ENCODE measurements around the gene ARSD. TPM values are rescaled to one million over a fixed set of nuclear protein-coding genes. Genes with fewer than 3 reads are reported as not detected.

The ARSD gene
- total RNA-seq, 1 experiment from 2014 or later = 3.0 TPM

DNA sequence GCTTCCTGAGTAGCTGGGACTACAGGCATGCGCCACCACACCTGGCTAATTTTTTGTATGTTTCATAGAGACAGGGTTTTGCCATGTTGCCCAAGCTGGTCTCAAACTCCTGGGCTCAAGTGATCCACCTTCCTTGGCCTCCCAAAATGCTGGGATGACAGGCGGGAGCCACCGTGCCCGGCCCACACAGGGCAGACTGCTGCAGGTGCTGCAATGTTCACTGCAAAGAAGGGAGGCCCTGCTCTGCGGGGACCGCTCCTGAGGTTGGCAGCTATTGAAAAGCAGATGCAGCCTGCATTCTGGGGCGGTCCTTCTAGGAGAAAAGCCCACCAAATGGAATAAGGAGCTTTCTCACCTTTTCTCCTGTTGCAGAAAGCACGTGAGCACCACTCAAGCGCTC lies 5.0 kb downstream of the ARSD start:
- H3K4me1 Mint-ChIP-seq = peaks cover 3% of the 10 kb centered on the region; the same call in 1 of the 2 replicates
- TF ChIP-seq, protein P1, sequence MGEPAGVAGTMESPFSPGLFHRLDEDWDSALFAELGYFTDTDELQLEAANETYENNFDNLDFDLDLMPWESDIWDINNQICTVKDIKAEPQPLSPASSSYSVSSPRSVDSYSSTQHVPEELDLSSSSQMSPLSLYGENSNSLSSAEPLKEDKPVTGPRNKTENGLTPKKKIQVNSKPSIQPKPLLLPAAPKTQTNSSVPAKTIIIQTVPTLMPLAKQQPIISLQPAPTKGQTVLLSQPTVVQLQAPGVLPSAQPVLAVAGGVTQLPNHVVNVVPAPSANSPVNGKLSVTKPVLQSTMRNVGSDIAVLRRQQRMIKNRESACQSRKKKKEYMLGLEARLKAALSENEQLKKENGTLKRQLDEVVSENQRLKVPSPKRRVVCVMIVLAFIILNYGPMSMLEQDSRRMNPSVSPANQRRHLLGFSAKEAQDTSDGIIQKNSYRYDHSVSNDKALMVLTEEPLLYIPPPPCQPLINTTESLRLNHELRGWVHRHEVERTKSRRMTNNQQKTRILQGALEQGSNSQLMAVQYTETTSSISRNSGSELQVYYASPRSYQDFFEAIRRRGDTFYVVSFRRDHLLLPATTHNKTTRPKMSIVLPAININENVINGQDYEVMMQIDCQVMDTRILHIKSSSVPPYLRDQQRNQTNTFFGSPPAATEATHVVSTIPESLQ (CRISPR knock-in tag; IDR thresholded peaks at IDR 0.05) = no peak
- no peak for TF ChIP-seq ZNF263 (CRISPR knock-in tag; IDR thresholded peaks at IDR 0.05; ENCODE audit: low read depth)
- no peak for TF ChIP-seq NFE2L1 (CRISPR knock-in tag; IDR thresholded peaks at IDR 0.05)
- no peak for TF ChIP-seq NR1H2 (CRISPR knock-in tag; IDR thresholded peaks at IDR 0.05)
- no peak for TF ChIP-seq MYBL2 (CRISPR knock-in tag; IDR thresholded peaks at IDR 0.05)
- TF ChIP-seq ZNF396 (CRISPR knock-in tag; IDR thresholded peaks at IDR 0.05; ENCODE audit: borderline replicate concordance) = no peak
- TF ChIP-seq ZBTB43 (CRISPR knock-in tag; IDR thresholded peaks at IDR 0.05) = no peak
- TF ChIP-seq TCF7 (CRISPR knock-in tag; IDR thresholded peaks at IDR 0.05; ENCODE audit: low read depth) = no peak
- TF ChIP-seq EMX1 (CRISPR knock-in tag; IDR thresholded peaks at IDR 0.05) = no peak
- TF ChIP-seq FOXJ3 (CRISPR knock-in tag; IDR thresholded peaks at IDR 0.05; ENCODE audit: borderline replicate concordance) = no peak
- no peak for TF ChIP-seq GABPB1 (CRISPR knock-in tag; IDR thresholded peaks at IDR 0.05)
- no peak for TF ChIP-seq SMAD4 (CRISPR knock-in tag; IDR thresholded peaks at IDR 0.05)
- TF ChIP-seq, protein P2, sequence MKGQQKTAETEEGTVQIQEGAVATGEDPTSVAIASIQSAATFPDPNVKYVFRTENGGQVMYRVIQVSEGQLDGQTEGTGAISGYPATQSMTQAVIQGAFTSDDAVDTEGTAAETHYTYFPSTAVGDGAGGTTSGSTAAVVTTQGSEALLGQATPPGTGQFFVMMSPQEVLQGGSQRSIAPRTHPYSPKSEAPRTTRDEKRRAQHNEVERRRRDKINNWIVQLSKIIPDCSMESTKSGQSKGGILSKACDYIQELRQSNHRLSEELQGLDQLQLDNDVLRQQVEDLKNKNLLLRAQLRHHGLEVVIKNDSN (CRISPR knock-in tag; IDR thresholded peaks at IDR 0.05) = no peak
- no peak for TF ChIP-seq ATF1 (CRISPR knock-in tag; IDR thresholded peaks at IDR 0.05)
- no peak for TF ChIP-seq NFYB (CRISPR knock-in tag; conservative IDR thresholded peaks at IDR 0.05; ENCODE audit: low read depth)
- no peak for TF ChIP-seq ZNF317 (CRISPR knock-in tag; IDR thresholded peaks at IDR 0.05; ENCODE audit: borderline replicate concordance, low read depth)
- TF ChIP-seq, protein P3, sequence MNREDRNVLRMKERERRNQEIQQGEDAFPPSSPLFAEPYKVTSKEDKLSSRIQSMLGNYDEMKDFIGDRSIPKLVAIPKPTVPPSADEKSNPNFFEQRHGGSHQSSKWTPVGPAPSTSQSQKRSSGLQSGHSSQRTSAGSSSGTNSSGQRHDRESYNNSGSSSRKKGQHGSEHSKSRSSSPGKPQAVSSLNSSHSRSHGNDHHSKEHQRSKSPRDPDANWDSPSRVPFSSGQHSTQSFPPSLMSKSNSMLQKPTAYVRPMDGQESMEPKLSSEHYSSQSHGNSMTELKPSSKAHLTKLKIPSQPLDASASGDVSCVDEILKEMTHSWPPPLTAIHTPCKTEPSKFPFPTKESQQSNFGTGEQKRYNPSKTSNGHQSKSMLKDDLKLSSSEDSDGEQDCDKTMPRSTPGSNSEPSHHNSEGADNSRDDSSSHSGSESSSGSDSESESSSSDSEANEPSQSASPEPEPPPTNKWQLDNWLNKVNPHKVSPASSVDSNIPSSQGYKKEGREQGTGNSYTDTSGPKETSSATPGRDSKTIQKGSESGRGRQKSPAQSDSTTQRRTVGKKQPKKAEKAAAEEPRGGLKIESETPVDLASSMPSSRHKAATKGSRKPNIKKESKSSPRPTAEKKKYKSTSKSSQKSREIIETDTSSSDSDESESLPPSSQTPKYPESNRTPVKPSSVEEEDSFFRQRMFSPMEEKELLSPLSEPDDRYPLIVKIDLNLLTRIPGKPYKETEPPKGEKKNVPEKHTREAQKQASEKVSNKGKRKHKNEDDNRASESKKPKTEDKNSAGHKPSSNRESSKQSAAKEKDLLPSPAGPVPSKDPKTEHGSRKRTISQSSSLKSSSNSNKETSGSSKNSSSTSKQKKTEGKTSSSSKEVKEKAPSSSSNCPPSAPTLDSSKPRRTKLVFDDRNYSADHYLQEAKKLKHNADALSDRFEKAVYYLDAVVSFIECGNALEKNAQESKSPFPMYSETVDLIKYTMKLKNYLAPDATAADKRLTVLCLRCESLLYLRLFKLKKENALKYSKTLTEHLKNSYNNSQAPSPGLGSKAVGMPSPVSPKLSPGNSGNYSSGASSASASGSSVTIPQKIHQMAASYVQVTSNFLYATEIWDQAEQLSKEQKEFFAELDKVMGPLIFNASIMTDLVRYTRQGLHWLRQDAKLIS (CRISPR knock-in tag; IDR thresholded peaks at IDR 0.05; ENCODE audit: borderline replicate concordance) = no peak
- TF ChIP-seq JAZF1 (CRISPR knock-in tag; IDR thresholded peaks at IDR 0.05) = no peak
- H3K9me3 Mint-ChIP-seq = peaks cover 4% of the 10 kb centered on the region; the same call in 1 of the 2 replicates
- DNase-seq (ENCODE audit: low spot score) = no peak
- no peak overlapping the region for H3K27ac Mint-ChIP-seq
- no peak overlapping the region for H3K4me3 Mint-ChIP-seq
- ChIA-PET POLR2A (no interaction called here), CTCF (no interaction called here)
- no peaks in the 10 kb centered on the region for H3K27me3 Mint-ChIP-seq (ENCODE audit: low read depth)
- ATAC-seq = no peak
- H3K36me3 Mint-ChIP-seq = no peaks in the 10 kb centered on the region

- H3K9me3 Mint-ChIP-seq = peaks cover 2% of the 10 kb centered on the region; the same call in 1 of the 2 replicates
- peaks cover 3% of the 10 kb centered on the region; the same call in 1 of the 2 replicates for H3K4me1 Mint-ChIP-seq
- ATAC-seq (no peak), DNase-seq (ENCODE audit: low spot score) (no peak)
- H3K4me3 Mint-ChIP-seq = no peak overlapping the region
- POLR2A ChIA-PET = no interaction called here
- no peak overlapping the region for H3K27ac Mint-ChIP-seq
- H3K36me3 Mint-ChIP-seq = peaks cover 3% of the 10 kb centered on the region
- H3K27me3 Mint-ChIP-seq (ENCODE audit: low read depth) = no peaks in the 10 kb centered on the region
- CTCF ChIA-PET = no interaction called here
- TF ChIP-seq ZNF425 (CRISPR knock-in tag; conservative IDR thresholded peaks at IDR 0.05) = no peak
- TF ChIP-seq OVOL2 (CRISPR knock-in tag; IDR thresholded peaks at IDR 0.05; ENCODE audit: borderline replicate concordance) = no peak
- TF ChIP-seq ZNF121 (CRISPR knock-in tag; IDR thresholded peaks at IDR 0.05) = no peak
- no peak for TF ChIP-seq RORB (CRISPR knock-in tag; IDR thresholded peaks at IDR 0.05)
- TF ChIP-seq, protein P1 (CRISPR knock-in tag; IDR thresholded peaks at IDR 0.05) = no peak
- no peak for TF ChIP-seq HMGXB4 (CRISPR knock-in tag; IDR thresholded peaks at IDR 0.05)
- TF ChIP-seq NFE2L1 (CRISPR knock-in tag; IDR thresholded peaks at IDR 0.05) = no peak
These were observed 7.4 kb downstream of the ARSD start for GRCh38 chrX:2921750-2922149.
